Stomach smooth muscle (tissue), 2 donors: ENCODE data around the gene TMEM233.

ENCODE experiments used
- H3K27ac ChIP-seq: one replicate; pipeline ENCODE4 v1.7.0; 2013; ENCODE audit warnings: mild to moderate bottlenecking, low read length, inconsistent platforms
- H3K27me3 ChIP-seq, 2 donors: one replicate each; pipeline ENCODE4 v1.7.0; 2013; ENCODE audit warnings: low read length in 2 of 2; ENCODE audit not compliant: insufficient read depth in 2 of 2, control insufficient read depth in 1 of 2
- H3K36me3 ChIP-seq, 2 donors: one replicate each; pipeline ENCODE4 v1.7.0; 2013; ENCODE audit warnings: low read length in 2 of 2; ENCODE audit not compliant: control insufficient read depth in 2 of 2, insufficient read depth in 2 of 2
- H3K4me1 ChIP-seq: one replicate; pipeline ENCODE4 v1.7.0; 2013; ENCODE audit warnings: low read length; ENCODE audit not compliant: control insufficient read depth, insufficient read depth
- H3K4me3 ChIP-seq, 2 donors: one replicate each; pipeline ENCODE4 v1.7.0; 2013; ENCODE audit warnings: low read length in 2 of 2
- H3K9ac ChIP-seq, 2 donors: one replicate each; pipeline ENCODE4 v1.7.0; 2013; ENCODE audit warnings: low read length in 2 of 2, mild to moderate bottlenecking in 1 of 2
- H3K9me3 ChIP-seq, 2 donors: one replicate each; pipeline ENCODE4 v1.7.0; 2013; ENCODE audit warnings: low read length in 2 of 2; ENCODE audit not compliant: control insufficient read depth in 2 of 2
- donor health status: healthy.
- donor health status: Pancreatic carcinoma.

TMEM233 gene

GRCh38 chr12:119593578-119594398 lies at the start of gene TMEM233:
Gene TMEM233, plus strand, starts transcription at chr12:119593774. Its CDS starts 75 bp downstream, at chr12:119593849.
- Histone ChIP-seq H3K4me3 (peak within 1 kb of the TSS in 1 of 2 donors; percentile 47), H3K9me3 (no peaks in the 10 kb centered on the region), H3K36me3 (no peaks in the 10 kb centered on the region), H3K27ac (no peak within 1 kb of the TSS), H3K9ac (no peak within 1 kb of the TSS), H3K4me1 (no peaks in the 10 kb centered on the region), H3K27me3 (peaks cover 25 to 26% of the 10 kb centered on the region in 2 donors)

GRCh38 chr12:119544765-119545625 lies 48.6 kb upstream of the TMEM233 start:
- Histone ChIP-seq H3K9ac (no peak overlapping the region), H3K27me3 (peaks cover 2 to 7% of the 10 kb centered on the region in 2 donors), H3K9me3 (no peaks in the 10 kb centered on the region), H3K27ac (no peak overlapping the region), H3K4me3 (no peak overlapping the region), H3K4me1 (no peaks in the 10 kb centered on the region), H3K36me3 (no peaks in the 10 kb centered on the region)

- H3K9me3 ChIP-seq = no peaks in the 10 kb centered on the region
Measured at GRCh38 chr12:119546340-119546739, 47.2 kb upstream of the TMEM233 start.

GRCh38 chr12:119547001-119547400 lies 46.6 kb upstream of the TMEM233 start:
- H3K4me1 ChIP-seq = no peaks in the 10 kb centered on the region
- no peaks in the 10 kb centered on the region for H3K9me3 ChIP-seq
- no peak overlapping the region for H3K4me3 ChIP-seq
- H3K9ac ChIP-seq = no peak overlapping the region
- H3K27me3 ChIP-seq = peaks cover 2 to 3% of the 10 kb centered on the region in 2 donors
- H3K36me3 ChIP-seq = no peaks in the 10 kb centered on the region
- H3K27ac ChIP-seq = no peak overlapping the region

More at GRCh38 chr12:119546340-119546739, 47.2 kb upstream of the TMEM233 start:
- no peak overlapping the region for H3K27ac ChIP-seq
- H3K4me1 ChIP-seq = no peaks in the 10 kb centered on the region
- H3K27me3 ChIP-seq = peaks cover 2 to 3% of the 10 kb centered on the region in 2 donors
- no peak overlapping the region for H3K9ac ChIP-seq
- no peaks in the 10 kb centered on the region for H3K36me3 ChIP-seq
- H3K4me3 ChIP-seq = no peak overlapping the region

- H3K4me3 ChIP-seq = no peak overlapping the region
- no peak overlapping the region for H3K9ac ChIP-seq
- peaks cover 2 to 8% of the 10 kb centered on the region in 2 donors for H3K27me3 ChIP-seq
- no peaks in the 10 kb centered on the region for H3K9me3 ChIP-seq
- H3K27ac ChIP-seq = no peak overlapping the region
- H3K36me3 ChIP-seq = no peaks in the 10 kb centered on the region
- no peaks in the 10 kb centered on the region for H3K4me1 ChIP-seq
Measured at GRCh38 chr12:119556854-119557253, 36.7 kb upstream of the TMEM233 start.

GRCh38 chr12:119565404-119565803 lies 28.2 kb upstream of the TMEM233 start:
- H3K36me3 ChIP-seq = no peaks in the 10 kb centered on the region
- no peaks in the 10 kb centered on the region for H3K4me1 ChIP-seq
- no peak overlapping the region for H3K27ac ChIP-seq
- no peak overlapping the region for H3K9ac ChIP-seq
- H3K4me3 ChIP-seq = no peak overlapping the region
- H3K27me3 ChIP-seq = no peaks in the 10 kb centered on the region
- H3K9me3 ChIP-seq = peaks cover 0 to 2% of the 10 kb centered on the region in 2 donors

- H3K36me3 ChIP-seq = no peaks in the 10 kb centered on the region
- no peak overlapping the region for H3K9ac ChIP-seq
- H3K9me3 ChIP-seq = no peaks in the 10 kb centered on the region
- no peak overlapping the region for H3K27ac ChIP-seq
- H3K27me3 ChIP-seq = no peaks in the 10 kb centered on the region
- H3K4me3 ChIP-seq = no peak overlapping the region
- no peaks in the 10 kb centered on the region for H3K4me1 ChIP-seq
Measured at GRCh38 chr12:119570771-119571170, 22.8 kb upstream of the TMEM233 start.

GRCh38 chr12:119573086-119573485 lies 20.5 kb upstream of the TMEM233 start:
- Histone ChIP-seq H3K36me3 (no peaks in the 10 kb centered on the region), H3K4me1 (no peaks in the 10 kb centered on the region), H3K4me3 (no peak overlapping the region), H3K9ac (no peak overlapping the region), H3K27me3 (no peaks in the 10 kb centered on the region), H3K9me3 (no peaks in the 10 kb centered on the region), H3K27ac (no peak overlapping the region)

GRCh38 chr12:119574255-119574654 lies 19.3 kb upstream of the TMEM233 start:
- H3K4me1 ChIP-seq = no peaks in the 10 kb centered on the region
- no peaks in the 10 kb centered on the region for H3K27me3 ChIP-seq
- H3K9me3 ChIP-seq = no peaks in the 10 kb centered on the region
- H3K36me3 ChIP-seq = no peaks in the 10 kb centered on the region
- no peak overlapping the region for H3K9ac ChIP-seq
- no peak overlapping the region for H3K4me3 ChIP-seq
- no peak overlapping the region for H3K27ac ChIP-seq

GRCh38 chr12:119576118-119576810 lies 17.3 kb upstream of the TMEM233 start:
- H3K27ac ChIP-seq = no peak overlapping the region
- no peaks in the 10 kb centered on the region for H3K4me1 ChIP-seq
- H3K4me3 ChIP-seq = no peak overlapping the region
- no peaks in the 10 kb centered on the region for H3K27me3 ChIP-seq
- H3K36me3 ChIP-seq = no peaks in the 10 kb centered on the region
- H3K9ac ChIP-seq = no peak overlapping the region
- H3K9me3 ChIP-seq = no peaks in the 10 kb centered on the region
